Measurements from ENCODE around the gene OR10G7. TPM values are rescaled to one million over a fixed set of nuclear protein-coding genes. Genes with fewer than 3 reads are reported as not detected.

OR10G7 gene
- total and polyA plus RNA-seq, 2 of the 13 experiments (the other 11 are each of a cell fraction or from before 2014, with no cell fraction given) = not detected

GRCh38 chr11:124082371-124082770, 41.2 kb upstream of the OR10G7 start:
- in situ Hi-C loops (cut with HindIII; ENCODE audit: extremely low pct_ligation_motif_present, low pct_unique_long_range_greater_than_20kb) (no loop called here), intact Hi-C loops (cut with micrococcal nuclease; ENCODE audit: unreplicated experiment) (no loop called here)
- no TSS peak for BruUV-seq (replicated peaks)
- Histone ChIP-seq H4K20me1 (ENCODE audit: insufficient read depth, low read length) (no peaks in the 10 kb centered on the region), H2AFZ (ENCODE audit: low read length) (no peak overlapping the region), H3K36me3 (replicated peaks in 1 of 2; ENCODE audit: control insufficient read depth in 1 of 2, insufficient read depth in 2 of 2, low read length in 2 of 2) (no peaks in the 10 kb centered on the region), H3K4me2 (ENCODE audit: low read depth, low read length) (no peak overlapping the region), H3K27me3 (ENCODE audit: control insufficient read depth in 1 of 2, insufficient read depth in 2 of 2, low read length in 2 of 2) (peaks cover 0 to 6% of the 10 kb centered on the region in 2 experiments; a peak in 2 of 5 replicates), H3K9me3 (ENCODE audit: low read length) (no peaks in the 10 kb centered on the region), H3K9ac (ENCODE audit: insufficient read depth, low read depth, low read length) (no peak overlapping the region), H3K4me3 (replicated peaks in 1 of 3; ENCODE audit: insufficient read depth in 1 of 3, low read depth in 2 of 3, low read length in 3 of 3) (no peak overlapping the region), H3K27ac (ENCODE audit: extremely low read length, insufficient read depth, low read length) (no peak overlapping the region), H3K4me1 (ENCODE audit: insufficient read depth, low read length) (no peaks in the 10 kb centered on the region), H3K79me2 (ENCODE audit: insufficient read depth, low read length) (no peaks in the 10 kb centered on the region)
- WGBS (ENCODE audit: low lambda C conversion rate) = 5% methylated on average over 4 of the region's 4 CpGs
- no peak for TF ChIP-seq ZNF674 (CRISPR knock-in tag; IDR thresholded peaks at IDR 0.05; ENCODE audit: low read depth)
- TF ChIP-seq ZNF747 (CRISPR knock-in tag; IDR thresholded peaks at IDR 0.05; ENCODE audit: borderline replicate concordance) = no peak
- no peak for TF ChIP-seq ZNF296 (CRISPR knock-in tag; conservative IDR thresholded peaks at IDR 0.05)
- no peak for TF ChIP-seq ZBTB8A (CRISPR knock-in tag; IDR thresholded peaks at IDR 0.05; ENCODE audit: borderline replicate concordance, low read depth)
- TF ChIP-seq ARID5B (CRISPR knock-in tag; IDR thresholded peaks at IDR 0.05) = no peak
- TF ChIP-seq, protein P1, sequence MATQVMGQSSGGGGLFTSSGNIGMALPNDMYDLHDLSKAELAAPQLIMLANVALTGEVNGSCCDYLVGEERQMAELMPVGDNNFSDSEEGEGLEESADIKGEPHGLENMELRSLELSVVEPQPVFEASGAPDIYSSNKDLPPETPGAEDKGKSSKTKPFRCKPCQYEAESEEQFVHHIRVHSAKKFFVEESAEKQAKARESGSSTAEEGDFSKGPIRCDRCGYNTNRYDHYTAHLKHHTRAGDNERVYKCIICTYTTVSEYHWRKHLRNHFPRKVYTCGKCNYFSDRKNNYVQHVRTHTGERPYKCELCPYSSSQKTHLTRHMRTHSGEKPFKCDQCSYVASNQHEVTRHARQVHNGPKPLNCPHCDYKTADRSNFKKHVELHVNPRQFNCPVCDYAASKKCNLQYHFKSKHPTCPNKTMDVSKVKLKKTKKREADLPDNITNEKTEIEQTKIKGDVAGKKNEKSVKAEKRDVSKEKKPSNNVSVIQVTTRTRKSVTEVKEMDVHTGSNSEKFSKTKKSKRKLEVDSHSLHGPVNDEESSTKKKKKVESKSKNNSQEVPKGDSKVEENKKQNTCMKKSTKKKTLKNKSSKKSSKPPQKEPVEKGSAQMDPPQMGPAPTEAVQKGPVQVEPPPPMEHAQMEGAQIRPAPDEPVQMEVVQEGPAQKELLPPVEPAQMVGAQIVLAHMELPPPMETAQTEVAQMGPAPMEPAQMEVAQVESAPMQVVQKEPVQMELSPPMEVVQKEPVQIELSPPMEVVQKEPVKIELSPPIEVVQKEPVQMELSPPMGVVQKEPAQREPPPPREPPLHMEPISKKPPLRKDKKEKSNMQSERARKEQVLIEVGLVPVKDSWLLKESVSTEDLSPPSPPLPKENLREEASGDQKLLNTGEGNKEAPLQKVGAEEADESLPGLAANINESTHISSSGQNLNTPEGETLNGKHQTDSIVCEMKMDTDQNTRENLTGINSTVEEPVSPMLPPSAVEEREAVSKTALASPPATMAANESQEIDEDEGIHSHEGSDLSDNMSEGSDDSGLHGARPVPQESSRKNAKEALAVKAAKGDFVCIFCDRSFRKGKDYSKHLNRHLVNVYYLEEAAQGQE (IDR thresholded peaks at IDR 0.05; ENCODE audit: borderline replicate concordance in 1 of 2, low read depth in 1 of 2, low read length in 2 of 2) = no peak
- TF ChIP-seq ZNF549 (CRISPR knock-in tag; IDR thresholded peaks at IDR 0.05) = no peak
- TF ChIP-seq PRDM4 (CRISPR knock-in tag; IDR thresholded peaks at IDR 0.05; ENCODE audit: borderline replicate concordance) = no peak
- TF ChIP-seq ZFP36L2 (CRISPR knock-in tag; IDR thresholded peaks at IDR 0.05) = no peak
- ChIA-PET CTCF (ENCODE audit: low intra/inter-chr PET ratio, low total read pairs) (no interaction called here), POLR2A (no interaction called here)
- ATAC-seq = no peak
- FAIRE-seq = no peak
- DNase-seq (ENCODE audit: low spot score) = no peak
